Activated T-helper 1 cell treated with anti-CD3 and anti-CD28 coated beads, Interleukin-12 subunit alpha, Interleukin-12 subunit beta, Interleukin-2, Interleukin-4 antibody, amounts not matched to agents 30 ng/mL and 10 ng/mL and 1 ng/mL, durations not matched to agents 14 hours and 24 hours and 36 hours (primary cell): Measurements from ENCODE around the gene PDIA5. TPM values are rescaled to one million over a fixed set of nuclear protein-coding genes. Genes with fewer than 3 reads are reported as not detected.
"Not testable (repeated sequence)": the region's sequence is repeated elsewhere in the genome, so short reads cannot be mapped to it uniquely, and the experiment has no call there.

Experiments
- DNase-seq: peaks from one replicate; pipeline ENCODE4 v3.0.0; 2021; ENCODE audit warnings: low spot score
- H3K27ac Mint-ChIP-seq: one replicate; pipeline ENCODE4 v1.8.0; 2021; ENCODE audit warnings: mild to moderate bottlenecking, mixed read lengths
- H3K27me3 Mint-ChIP-seq: one replicate; pipeline ENCODE4 v1.8.0; 2022; ENCODE audit warnings: mild to moderate bottlenecking, moderate library complexity, mixed read lengths; ENCODE audit not compliant: insufficient read depth
- H3K36me3 Mint-ChIP-seq: one replicate; pipeline ENCODE4 v1.8.0; 2021; ENCODE audit warnings: low read depth, mixed read lengths
- H3K4me1 Mint-ChIP-seq: one replicate; pipeline ENCODE4 v1.8.0; 2021; ENCODE audit warnings: low read depth, mixed read lengths
- H3K4me3 Mint-ChIP-seq: one replicate; pipeline ENCODE4 v1.8.0; 2021; ENCODE audit warnings: mild to moderate bottlenecking, moderate library complexity, mixed read lengths
- H3K9me3 Mint-ChIP-seq: one replicate; pipeline ENCODE4 v1.8.0; 2021; ENCODE audit warnings: mixed read lengths
- intact Hi-C: fragments of 100-400 bp; cut with micrococcal nuclease; formaldehyde crosslinking; loops from one replicate; pipeline ENCODE4 v1.15.1; 2024
- total RNA-seq: library from RNA; stranded (reverse); gene quantifications from 2 replicates; pipeline ENCODE4 v1.2.3, GENCODE V29; 2022

The PDIA5 gene
- total RNA-seq, 1 donor from 2014 or later = 31.1 TPM

DNA sequence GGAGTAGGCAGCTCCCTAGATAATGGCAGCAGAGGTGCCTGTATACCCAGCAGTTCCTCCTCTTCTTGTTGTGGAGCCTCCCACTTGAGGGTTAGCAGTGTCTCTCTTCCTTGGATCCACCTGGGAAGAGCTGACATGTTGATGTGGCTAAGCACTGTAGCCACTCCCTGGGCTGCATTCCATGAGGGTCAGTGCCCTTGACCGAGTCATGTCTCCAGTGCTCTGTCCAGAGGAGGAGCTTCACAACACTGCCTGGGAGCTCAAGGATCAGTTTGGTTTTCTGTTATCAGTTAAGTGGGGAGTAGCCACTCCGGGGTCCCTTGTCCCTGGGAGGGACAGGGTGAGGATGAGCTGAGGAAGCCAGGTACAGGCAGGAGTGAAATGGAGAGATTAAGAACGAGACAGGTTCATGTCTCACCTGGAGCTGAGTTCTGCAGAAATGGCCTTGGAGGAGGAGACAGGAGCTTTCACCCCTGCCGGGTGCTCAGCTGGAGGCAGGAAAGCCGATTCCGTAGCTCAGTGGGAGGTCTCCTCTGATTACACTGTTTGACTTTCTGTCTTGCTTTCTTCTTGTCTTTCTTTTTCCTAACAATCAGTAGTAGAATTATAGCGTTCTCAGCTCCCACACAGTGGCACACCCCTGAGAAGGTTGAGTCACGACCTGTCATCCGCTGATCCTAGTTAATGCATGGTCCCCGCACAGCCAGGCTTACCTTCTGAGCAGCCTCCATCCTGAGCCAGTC, 77.0 kb downstream of the PDIA5 start:
- DNase-seq = no peak
- H3K4me3 Mint-ChIP-seq = no peak overlapping the region
- no peaks in the 10 kb centered on the region for H3K9me3 Mint-ChIP-seq
- H3K27ac Mint-ChIP-seq = no peak overlapping the region
- H3K36me3 Mint-ChIP-seq = peaks cover 13% of the 10 kb centered on the region
- H3K4me1 Mint-ChIP-seq = no peaks in the 10 kb centered on the region
- H3K27me3 Mint-ChIP-seq = no peaks in the 10 kb centered on the region
- intact Hi-C loops = no loop called here

GRCh38 chr3:123147754-123148535, 81.1 kb downstream of the PDIA5 start:
- Mint-ChIP-seq H3K4me1 (no peaks in the 10 kb centered on the region), H3K36me3 (peaks cover 43% of the 10 kb centered on the region), H3K4me3 (no peak overlapping the region), H3K9me3 (peaks cover 4% of the 10 kb centered on the region), H3K27me3 (no peaks in the 10 kb centered on the region), H3K27ac (no peak overlapping the region)
- DNase-seq = no peak
- intact Hi-C loops = no loop called here

DNA sequence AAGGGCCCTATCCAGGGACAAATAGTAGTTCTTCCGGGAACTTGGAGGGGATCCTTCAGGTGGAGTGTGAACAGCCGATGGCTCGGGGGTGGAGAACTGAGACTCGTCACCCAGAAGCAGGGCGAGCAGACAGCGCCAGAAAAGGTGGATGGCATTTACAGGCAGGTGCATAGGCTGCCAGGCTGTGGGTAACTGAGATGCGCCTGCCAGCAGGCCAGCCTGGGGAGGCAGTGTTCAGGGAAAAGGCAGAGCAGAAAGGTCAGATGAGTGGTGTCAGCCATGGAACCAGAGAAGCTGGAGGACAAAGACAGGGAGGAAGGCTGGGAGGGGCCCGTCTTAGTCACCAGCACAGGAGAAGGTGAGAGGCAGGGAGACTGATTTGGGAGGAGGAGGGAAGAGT, 81.9 kb downstream of the PDIA5 start:
- H3K36me3 Mint-ChIP-seq = peaks cover 46% of the 10 kb centered on the region
- H3K27ac Mint-ChIP-seq = no peak overlapping the region
- peaks cover 4% of the 10 kb centered on the region for H3K9me3 Mint-ChIP-seq
- no peak for DNase-seq
- no peaks in the 10 kb centered on the region for H3K4me1 Mint-ChIP-seq
- intact Hi-C loops = no loop called here
- no peaks in the 10 kb centered on the region for H3K27me3 Mint-ChIP-seq
- H3K4me3 Mint-ChIP-seq = no peak overlapping the region

DNA sequence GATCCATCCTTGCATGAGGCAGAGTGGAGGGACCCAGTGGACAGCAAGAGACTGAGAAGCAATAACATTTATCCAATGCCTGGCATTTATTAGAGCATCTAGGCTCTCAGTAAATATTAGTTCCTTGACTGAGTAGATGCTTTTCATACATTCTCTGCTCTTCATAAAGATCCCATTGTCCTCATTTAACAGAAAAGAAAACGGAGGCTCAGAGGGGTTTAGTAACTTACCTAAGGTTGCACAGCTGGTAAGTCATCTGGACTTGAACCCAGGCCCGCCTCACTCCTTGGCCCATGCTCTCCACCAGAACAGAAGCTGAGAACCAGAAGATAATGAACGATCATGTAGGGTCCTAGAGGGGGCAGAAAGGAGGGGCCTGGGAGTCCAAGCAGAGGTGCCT, 82.7 kb downstream of the PDIA5 start:
- no peak overlapping the region for H3K27ac Mint-ChIP-seq
- H3K4me3 Mint-ChIP-seq = no peak overlapping the region
- H3K27me3 Mint-ChIP-seq = no peaks in the 10 kb centered on the region
- H3K9me3 Mint-ChIP-seq = peaks cover 4% of the 10 kb centered on the region
- H3K4me1 Mint-ChIP-seq = no peaks in the 10 kb centered on the region
- intact Hi-C loops = no loop called here
- H3K36me3 Mint-ChIP-seq = peaks cover 46% of the 10 kb centered on the region
- DNase-seq = no peak

DNA sequence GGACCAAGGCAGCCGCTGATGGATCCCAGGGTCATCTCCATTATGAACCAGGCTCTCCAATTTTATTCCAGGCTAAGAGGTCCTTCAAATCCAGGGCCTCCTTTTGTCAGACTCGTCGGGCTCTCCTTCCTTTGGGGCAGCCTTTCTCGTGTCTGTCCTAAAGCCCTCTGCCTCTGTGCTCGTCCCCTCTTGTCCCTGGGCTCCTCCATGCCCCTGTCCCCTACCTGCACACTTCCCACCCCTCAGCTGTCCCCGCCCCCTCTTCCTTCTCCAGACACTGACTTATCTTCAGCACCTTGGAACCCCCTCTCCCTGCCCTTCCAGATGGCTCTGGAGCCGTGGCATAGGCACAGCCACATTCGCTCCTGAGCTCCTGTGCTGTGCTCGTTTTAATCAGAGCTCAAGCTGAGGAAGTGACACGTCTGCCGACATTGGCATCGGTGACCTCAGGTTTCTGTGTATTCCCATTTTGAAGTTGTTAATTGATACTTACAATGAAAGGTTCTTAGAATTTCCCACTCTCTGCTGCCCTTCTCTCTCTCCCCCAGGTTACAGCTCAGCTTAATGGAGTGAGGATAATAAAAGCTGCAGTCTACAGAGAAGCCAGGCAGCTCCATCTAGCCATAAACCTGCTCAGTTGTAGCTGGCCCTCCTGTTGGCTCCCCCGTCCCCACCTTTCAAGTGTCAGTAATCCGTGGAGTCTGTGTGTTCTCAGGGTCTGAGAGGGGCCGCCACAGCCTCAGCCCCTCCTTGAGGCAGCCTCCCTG, 83.8 kb downstream of the PDIA5 start:
- Mint-ChIP-seq H3K4me3 (no peak overlapping the region), H3K4me1 (no peaks in the 10 kb centered on the region), H3K9me3 (peaks cover 4% of the 10 kb centered on the region), H3K36me3 (peaks cover 46% of the 10 kb centered on the region), H3K27me3 (no peaks in the 10 kb centered on the region), H3K27ac (peak overlapping the region; percentile 18)
- no peak for DNase-seq
- intact Hi-C loops = no loop called here

DNA sequence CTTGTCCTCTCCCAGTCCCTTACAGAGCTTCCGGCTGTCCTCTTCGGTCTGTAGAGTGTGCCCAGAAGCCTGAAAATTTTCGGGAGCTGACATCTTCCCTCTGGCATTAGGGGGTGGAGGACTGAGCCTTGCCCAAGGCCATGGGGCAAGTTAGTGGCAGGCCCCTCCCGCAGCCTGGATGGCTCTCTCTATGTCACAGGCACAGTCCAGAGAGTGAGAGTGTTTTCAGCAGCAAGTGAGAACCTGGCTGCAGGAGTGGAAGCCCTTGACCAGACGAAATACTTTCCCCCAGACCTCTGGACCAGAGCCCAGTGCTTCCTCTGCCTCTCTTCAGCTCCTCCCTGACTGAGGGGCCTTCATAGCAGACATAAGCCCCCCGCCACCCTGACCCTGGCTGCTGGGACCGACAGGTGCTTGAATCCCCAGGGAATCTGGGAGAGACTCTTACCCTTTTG, 84.5 kb downstream of the PDIA5 start:
- Mint-ChIP-seq H3K9me3 (peaks cover 4% of the 10 kb centered on the region), H3K4me3 (no peak overlapping the region), H3K4me1 (no peaks in the 10 kb centered on the region), H3K36me3 (peaks cover 41% of the 10 kb centered on the region), H3K27ac (peak overlapping the region; percentile 4), H3K27me3 (no peaks in the 10 kb centered on the region)
- DNase-seq = no peak
- intact Hi-C loops = no loop called here

GRCh38 chr3:123151853-123152420, 85.1 kb downstream of the PDIA5 start:
- intact Hi-C loops, H3K27me3 Mint-ChIP-seq, H3K9me3 Mint-ChIP-seq, H3K4me1 Mint-ChIP-seq, DNase-seq, H3K4me3 Mint-ChIP-seq: not testable (repeated sequence)
- Mint-ChIP-seq H3K36me3 (peaks cover 39% of the 10 kb centered on the region), H3K27ac (peak overlapping the region; percentile 62)

DNA sequence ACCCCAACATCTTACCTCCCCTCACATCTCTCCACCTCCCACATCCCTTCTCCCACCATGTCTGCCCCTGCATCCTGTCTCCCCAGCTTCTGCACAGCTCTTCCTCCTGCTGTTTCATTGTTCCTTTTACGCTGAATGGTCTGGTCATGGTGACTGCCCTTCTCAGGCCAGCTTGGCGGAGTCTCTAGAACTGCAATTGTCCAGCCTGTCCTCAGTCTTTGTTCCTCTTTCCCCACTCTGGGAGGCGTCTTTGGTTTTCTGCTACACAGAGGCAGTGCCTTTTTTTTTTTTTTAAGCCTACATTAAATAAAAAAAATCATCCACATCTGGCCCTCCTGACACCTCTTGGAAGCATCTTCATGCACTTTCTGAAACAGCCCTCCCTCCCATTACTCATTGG, 85.9 kb downstream of the PDIA5 start:
- DNase-seq = no peak
- intact Hi-C loops = no loop called here
- peak overlapping the region; percentile 48 for H3K27ac Mint-ChIP-seq
- no peak overlapping the region for H3K4me3 Mint-ChIP-seq
- H3K36me3 Mint-ChIP-seq = peaks cover 39% of the 10 kb centered on the region
- H3K4me1 Mint-ChIP-seq = no peaks in the 10 kb centered on the region
- H3K27me3 Mint-ChIP-seq = no peaks in the 10 kb centered on the region
- peaks cover 4% of the 10 kb centered on the region for H3K9me3 Mint-ChIP-seq

- Mint-ChIP-seq H3K4me3 (no peak overlapping the region), H3K36me3 (peaks cover 39% of the 10 kb centered on the region), H3K4me1 (no peaks in the 10 kb centered on the region), H3K27ac (no peak overlapping the region), H3K9me3 (peaks cover 4% of the 10 kb centered on the region), H3K27me3 (no peaks in the 10 kb centered on the region)
- DNase-seq = no peak
- intact Hi-C loops = no loop called here
Observed at GRCh38 chr3:123153125-123154019, 86.5 kb downstream of the PDIA5 start.

DNA sequence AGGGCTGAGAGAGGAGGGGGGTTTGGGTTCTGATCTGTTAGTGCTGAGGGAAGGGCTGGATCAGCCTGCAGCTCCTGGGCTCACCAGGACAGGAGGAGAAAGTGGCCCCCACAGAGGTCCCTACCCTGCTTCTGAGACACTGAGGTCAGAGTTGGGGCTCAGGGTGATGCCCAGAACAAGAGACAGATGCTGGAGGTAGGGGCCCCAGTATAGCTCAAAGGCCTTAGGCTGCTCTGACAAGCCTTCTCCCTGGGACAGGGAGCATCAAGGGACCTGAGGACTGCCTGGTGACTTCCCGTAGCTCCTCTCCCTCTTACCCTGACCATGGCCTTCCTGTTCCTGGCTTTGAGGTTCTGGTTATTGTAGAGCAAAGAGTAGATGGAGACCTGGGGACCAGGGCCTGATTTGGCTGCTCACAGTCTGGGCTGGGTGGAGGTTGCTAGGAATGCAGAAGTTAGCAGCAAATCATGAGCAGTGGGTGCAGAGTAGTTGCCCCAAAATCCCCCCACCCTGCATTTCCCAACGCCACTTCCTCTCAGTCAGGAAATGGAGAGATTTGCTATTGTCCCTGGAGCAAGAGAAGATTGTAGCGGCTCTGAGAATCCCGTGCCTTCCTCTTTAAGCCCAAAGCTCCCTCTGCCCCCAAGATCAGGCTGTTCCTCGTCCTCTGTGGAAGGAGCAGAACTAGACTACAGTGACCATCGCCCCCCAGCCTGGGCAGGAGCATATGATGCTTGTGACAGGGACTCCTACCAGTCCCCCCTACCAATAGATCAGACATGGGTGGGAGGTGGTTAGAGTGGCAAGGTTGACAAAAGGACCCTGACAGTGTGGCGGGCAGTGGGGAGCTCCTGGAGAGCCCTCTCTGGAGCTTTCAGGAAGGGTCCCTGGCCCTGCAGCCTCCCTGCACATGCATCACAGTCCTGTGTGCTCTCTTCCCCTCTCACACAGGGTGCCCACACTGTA, 87.5 kb downstream of the PDIA5 start:
- peaks cover 4% of the 10 kb centered on the region for H3K9me3 Mint-ChIP-seq
- H3K27ac Mint-ChIP-seq = no peak overlapping the region
- peaks cover 36% of the 10 kb centered on the region for H3K36me3 Mint-ChIP-seq
- intact Hi-C loops = no loop called here
- no peak for DNase-seq
- no peak overlapping the region for H3K4me3 Mint-ChIP-seq
- no peaks in the 10 kb centered on the region for H3K27me3 Mint-ChIP-seq
- H3K4me1 Mint-ChIP-seq = no peaks in the 10 kb centered on the region

DNA sequence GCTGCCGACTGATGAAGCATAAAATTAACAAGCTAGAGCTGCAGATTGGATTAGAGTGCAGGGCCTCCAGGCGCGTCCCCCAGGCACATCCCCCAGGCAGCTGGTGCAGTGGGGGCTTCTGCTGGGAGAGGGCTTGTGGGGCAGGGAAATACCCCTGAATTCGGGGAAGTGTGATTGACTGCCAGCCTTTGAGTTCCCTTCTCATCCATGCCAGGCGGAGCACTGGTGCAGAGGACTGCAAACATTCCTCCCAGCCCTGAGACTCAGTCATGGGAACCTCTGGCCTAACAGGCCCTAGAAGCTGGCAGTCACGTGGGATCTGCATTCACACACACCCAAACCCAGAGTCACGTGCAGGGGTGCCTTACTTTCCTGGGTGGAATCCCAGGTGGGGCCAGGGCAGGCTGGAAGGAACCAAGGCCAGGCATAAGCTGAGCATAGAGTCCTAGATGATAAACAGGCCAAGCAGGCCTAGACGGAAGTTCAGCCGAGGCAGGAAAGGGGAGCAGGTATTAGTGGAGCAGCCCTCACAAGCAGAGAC, 88.7 kb downstream of the PDIA5 start:
- DNase-seq = no peak
- Mint-ChIP-seq H3K27ac (no peak overlapping the region), H3K9me3 (peaks cover 4% of the 10 kb centered on the region), H3K4me1 (no peaks in the 10 kb centered on the region), H3K36me3 (peaks cover 30% of the 10 kb centered on the region), H3K4me3 (no peak overlapping the region), H3K27me3 (no peaks in the 10 kb centered on the region)
- intact Hi-C loops = no loop called here
